Hindlimb muscle (tissue), 1 donor: ENCODE results near the gene TOPBP1. TPM values are rescaled to one million over a fixed set of nuclear protein-coding genes. Genes with fewer than 3 reads are reported as not detected.
"Not testable (repeated sequence)": the region's sequence is repeated elsewhere in the genome, so short reads cannot be mapped to it uniquely, and the experiment has no call there.

Source experiments
- DNase-seq: peaks from one replicate; pipeline ENCODE4 v3.0.0-alpha.2; 2013
- polyA plus RNA-seq: library from polyadenylated mRNA; unstranded; fragments of 120-200 nt; gene quantifications from one replicate; pipeline ENCODE4 v1.2.1, GENCODE V29; 2013; ENCODE audit not compliant: insufficient read length

The TOPBP1 gene
- polyA plus RNA-seq, 1 donor = 25.2 TPM

- no peak for DNase-seq
Measured at GRCh38 chr3:133674290-133674919, 12.7 kb upstream of the TOPBP1 start.

- no peak for DNase-seq
Measured at GRCh38 chr3:133673746-133674145, 12.0 kb upstream of the TOPBP1 start.

- DNase-seq = no peak
Measured at GRCh38 chr3:133672461-133672860, 10.7 kb upstream of the TOPBP1 start.

GRCh38 chr3:133670525-133670995, 8.8 kb upstream of the TOPBP1 start:
- DNase-seq = no peak

GRCh38 chr3:133669949-133670524, 8.3 kb upstream of the TOPBP1 start:
- no peak for DNase-seq

GRCh38 chr3:133667118-133667517, 5.4 kb upstream of the TOPBP1 start:
- DNase-seq = no peak

GRCh38 chr3:133665188-133665587, 3.4 kb upstream of the TOPBP1 start:
- DNase-seq = not testable (repeated sequence)

GRCh38 chr3:133663569-133664313, 2.0 kb upstream of the TOPBP1 start:
- peak; percentile 42 for DNase-seq

- peak; percentile 26 for DNase-seq
Measured at GRCh38 chr3:133662278-133662651, 524 bp upstream of the TOPBP1 start.

- DNase-seq = no peak
Measured at GRCh38 chr3:133659806-133660205, 1.9 kb downstream of the TOPBP1 start.

- DNase-seq = no peak
Measured at GRCh38 chr3:133655731-133656515, 5.8 kb downstream of the TOPBP1 start.

GRCh38 chr3:133649486-133650068, 12.2 kb downstream of the TOPBP1 start:
- no peak for DNase-seq

GRCh38 chr3:133644768-133645167, 17.0 kb downstream of the TOPBP1 start:
- DNase-seq = no peak

- no peak for DNase-seq
Measured at GRCh38 chr3:133643611-133644010, 18.1 kb downstream of the TOPBP1 start.

- DNase-seq = no peak
Measured at GRCh38 chr3:133641254-133641653, 20.5 kb downstream of the TOPBP1 start.

- no peak for DNase-seq
Measured at GRCh38 chr3:133633439-133633838, 28.3 kb downstream of the TOPBP1 start.

GRCh38 chr3:133629146-133629545, 32.6 kb downstream of the TOPBP1 start:
- no peak for DNase-seq

- DNase-seq = no peak
Measured at GRCh38 chr3:133627789-133628188, 34.0 kb downstream of the TOPBP1 start.

GRCh38 chr3:133620066-133620784, 41.5 kb downstream of the TOPBP1 start:
- DNase-seq = no peak

GRCh38 chr3:133611534-133611933, 50.2 kb downstream of the TOPBP1 start:
- no peak for DNase-seq

- no peak for DNase-seq
Measured at GRCh38 chr3:133610031-133610430, 51.7 kb downstream of the TOPBP1 start.

GRCh38 chr3:133608388-133608787, 53.4 kb downstream of the TOPBP1 start:
- DNase-seq = no peak
